ENCODE measurements around the gene MFSD12.

MFSD12 gene

GRCh38 chr19:3575260-3575741 lies 17.9 kb upstream of the MFSD12 start:
- no peaks in the 10 kb centered on the region for H3K9me3 ChIP-seq
- no peaks in the 10 kb centered on the region for H3K27me3 ChIP-seq
- no peak for TF ChIP-seq CTCF (IDR thresholded peaks at IDR 0.05)
- peak overlapping the region; percentile 3 for H3K27ac ChIP-seq
- peaks cover 5% of the 10 kb centered on the region for H3K36me3 ChIP-seq
- peaks cover 22 to 28% of the 10 kb centered on the region in 2 experiments for H3K4me1 ChIP-seq (ENCODE audit: control insufficient read depth in 1 of 2, insufficient read depth in 1 of 2, low read depth in 1 of 2, low read length in 1 of 2)
- no peak overlapping the region for H3K4me3 ChIP-seq (ENCODE audit: low read depth in 1 of 2, low read length in 1 of 2)

DNA sequence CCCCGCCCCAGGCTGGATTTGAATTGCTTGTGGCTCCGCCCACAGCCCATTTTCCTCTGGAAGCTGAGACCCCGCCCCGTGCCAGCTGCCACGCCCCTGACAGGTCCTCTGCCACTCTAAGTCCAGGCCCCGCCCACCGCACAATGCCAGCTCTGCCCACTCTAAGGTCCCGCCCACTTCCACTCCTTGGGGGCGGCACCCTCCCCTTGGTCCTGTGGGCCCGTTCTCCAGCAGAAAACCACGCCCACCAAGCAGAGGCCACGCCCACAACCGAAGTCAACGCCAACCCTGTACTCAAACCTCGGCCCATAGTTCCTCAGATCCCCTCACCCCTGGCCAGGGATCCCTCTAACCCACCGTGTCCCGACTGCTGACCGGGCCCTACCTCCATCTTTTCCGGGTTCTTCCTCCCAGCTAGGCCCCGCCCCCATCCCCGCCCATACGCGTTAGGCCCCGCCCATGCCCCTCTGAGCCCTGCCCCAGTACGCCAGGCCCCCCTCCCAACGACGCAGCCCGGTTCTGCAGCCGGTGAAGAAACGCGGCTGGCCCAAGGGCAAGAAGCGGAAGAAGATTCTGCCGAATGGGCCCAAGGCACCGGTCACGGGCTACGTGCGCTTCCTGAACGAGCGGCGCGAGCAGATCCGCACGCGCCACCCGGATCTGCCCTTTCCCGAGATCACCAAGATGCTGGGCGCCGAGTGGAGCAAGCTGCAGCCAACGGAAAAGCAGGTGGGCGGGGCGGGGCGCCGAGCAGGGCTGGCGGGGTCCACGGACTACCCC lies 16.7 kb upstream of the MFSD12 start:
- Histone ChIP-seq H3K36me3 (peaks cover 5% of the 10 kb centered on the region), H3K27me3 (no peaks in the 10 kb centered on the region), H3K4me1 (ENCODE audit: control insufficient read depth in 1 of 2, insufficient read depth in 1 of 2, low read depth in 1 of 2, low read length in 1 of 2) (peaks cover 22 to 28% of the 10 kb centered on the region in 2 experiments), H3K9me3 (no peaks in the 10 kb centered on the region), H3K4me3 (ENCODE audit: low read depth in 1 of 2, low read length in 1 of 2) (peak overlapping the region; percentile 83 to 99), H3K27ac (peak overlapping the region; percentile 86)
- no peak for TF ChIP-seq CTCF (IDR thresholded peaks at IDR 0.05)

GRCh38 chr19:3573162-3573857 lies 15.9 kb upstream of the MFSD12 start:
- no peaks in the 10 kb centered on the region for H3K27me3 ChIP-seq
- no peak for TF ChIP-seq CTCF (IDR thresholded peaks at IDR 0.05)
- H3K27ac ChIP-seq = peak overlapping the region; percentile 86
- peaks cover 22 to 28% of the 10 kb centered on the region in 2 experiments for H3K4me1 ChIP-seq (ENCODE audit: control insufficient read depth in 1 of 2, insufficient read depth in 1 of 2, low read depth in 1 of 2, low read length in 1 of 2)
- H3K9me3 ChIP-seq = no peaks in the 10 kb centered on the region
- peaks cover 5% of the 10 kb centered on the region for H3K36me3 ChIP-seq
- H3K4me3 ChIP-seq (ENCODE audit: low read depth in 1 of 2, low read length in 1 of 2) = peak overlapping the region; percentile 83 to 99

GRCh38 chr19:3572855-3573161 lies 15.4 kb upstream of the MFSD12 start, which contains the start of gene HMG20B:
TSS of gene HMG20B (plus strand) at chr19:3572944. CDS start at chr19:3573310, 366 bp downstream.
- H3K4me3 ChIP-seq (ENCODE audit: low read depth in 1 of 2, low read length in 1 of 2) = peak within 1 kb of the TSS; percentile 83 to 99
- no peak for TF ChIP-seq CTCF (IDR thresholded peaks at IDR 0.05)
- H3K9me3 ChIP-seq = no peaks in the 10 kb centered on the region
- peaks cover 22 to 28% of the 10 kb centered on the region in 2 experiments for H3K4me1 ChIP-seq (ENCODE audit: control insufficient read depth in 1 of 2, insufficient read depth in 1 of 2, low read depth in 1 of 2, low read length in 1 of 2)
- peaks cover 3% of the 10 kb centered on the region for H3K36me3 ChIP-seq
- H3K27ac ChIP-seq = peak within 1 kb of the TSS; percentile 86
- no peaks in the 10 kb centered on the region for H3K27me3 ChIP-seq

DNA sequence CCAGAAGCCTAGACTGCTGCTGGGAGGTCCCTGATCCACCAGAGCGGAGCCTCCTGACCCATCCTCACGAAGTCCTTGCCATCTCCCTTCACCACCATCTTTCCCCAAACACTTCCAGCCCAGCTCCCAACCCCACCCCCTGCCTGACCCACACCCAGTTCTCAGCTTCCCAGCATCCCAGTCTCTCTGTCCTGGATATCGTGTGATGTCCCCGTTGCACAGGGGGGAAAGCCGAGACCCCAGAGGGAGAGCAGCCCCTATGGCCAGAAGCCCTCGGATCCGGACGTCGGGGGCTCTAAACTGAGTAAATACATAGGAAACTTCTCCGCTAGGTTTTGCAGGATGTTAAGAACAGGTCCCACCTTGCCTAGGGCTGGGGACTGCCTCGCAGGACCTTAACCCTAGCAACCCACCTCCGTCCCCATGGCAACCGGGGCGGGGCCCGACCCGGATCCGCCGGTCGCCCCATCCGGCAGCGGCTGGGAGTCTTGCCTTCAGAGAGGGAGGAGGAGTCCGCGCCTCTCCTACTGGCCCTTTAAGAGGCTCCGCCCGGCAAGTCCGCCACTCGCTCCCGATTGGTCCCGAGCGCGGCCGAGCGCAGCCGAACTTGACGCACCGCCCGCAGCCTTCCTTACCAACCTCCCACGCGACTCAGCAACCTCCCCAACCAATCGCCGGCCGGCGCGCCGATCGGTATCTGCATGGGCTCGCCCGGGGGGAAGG lies 14.9 kb upstream of the MFSD12 start:
- peak; percentile 59 for TF ChIP-seq CTCF (IDR thresholded peaks at IDR 0.05)
- Histone ChIP-seq H3K9me3 (no peaks in the 10 kb centered on the region), H3K4me3 (ENCODE audit: low read depth in 1 of 2, low read length in 1 of 2) (peak overlapping the region; percentile 83 to 99), H3K36me3 (no peaks in the 10 kb centered on the region), H3K4me1 (ENCODE audit: control insufficient read depth in 1 of 2, insufficient read depth in 1 of 2, low read depth in 1 of 2, low read length in 1 of 2) (peaks cover 22 to 28% of the 10 kb centered on the region in 2 experiments), H3K27me3 (no peaks in the 10 kb centered on the region), H3K27ac (peak overlapping the region; percentile 86)

Measured in neutrophil (primary cell).